ENCODE results near the gene KCNH5. TPM values are rescaled to one million over a fixed set of nuclear protein-coding genes. Genes with fewer than 3 reads are reported as not detected.

The KCNH5 gene
- total RNA-seq, 1 donor from 2014 or later, result 0.44 TPM

GRCh38 chr14:62684376-62684775 lies 360.9 kb downstream of the KCNH5 start:
- Mint-ChIP-seq H3K27me3 (ENCODE audit: low read depth) (no peaks in the 10 kb centered on the region), H3K9me3 (peaks cover 1% of the 10 kb centered on the region), H3K4me3 (no peak overlapping the region), H3K4me1 (no peaks in the 10 kb centered on the region), H3K36me3 (ENCODE audit: low read depth) (no peaks in the 10 kb centered on the region), H3K27ac (ENCODE audit: unreplicated experiment) (no peak overlapping the region)
- TF ChIP-seq, protein P1, sequence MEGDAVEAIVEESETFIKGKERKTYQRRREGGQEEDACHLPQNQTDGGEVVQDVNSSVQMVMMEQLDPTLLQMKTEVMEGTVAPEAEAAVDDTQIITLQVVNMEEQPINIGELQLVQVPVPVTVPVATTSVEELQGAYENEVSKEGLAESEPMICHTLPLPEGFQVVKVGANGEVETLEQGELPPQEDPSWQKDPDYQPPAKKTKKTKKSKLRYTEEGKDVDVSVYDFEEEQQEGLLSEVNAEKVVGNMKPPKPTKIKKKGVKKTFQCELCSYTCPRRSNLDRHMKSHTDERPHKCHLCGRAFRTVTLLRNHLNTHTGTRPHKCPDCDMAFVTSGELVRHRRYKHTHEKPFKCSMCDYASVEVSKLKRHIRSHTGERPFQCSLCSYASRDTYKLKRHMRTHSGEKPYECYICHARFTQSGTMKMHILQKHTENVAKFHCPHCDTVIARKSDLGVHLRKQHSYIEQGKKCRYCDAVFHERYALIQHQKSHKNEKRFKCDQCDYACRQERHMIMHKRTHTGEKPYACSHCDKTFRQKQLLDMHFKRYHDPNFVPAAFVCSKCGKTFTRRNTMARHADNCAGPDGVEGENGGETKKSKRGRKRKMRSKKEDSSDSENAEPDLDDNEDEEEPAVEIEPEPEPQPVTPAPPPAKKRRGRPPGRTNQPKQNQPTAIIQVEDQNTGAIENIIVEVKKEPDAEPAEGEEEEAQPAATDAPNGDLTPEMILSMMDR (conservative IDR thresholded peaks at IDR 0.05), result no peak
- no peak for DNase-seq (ENCODE audit: low read depth, low spot score)

DNA sequence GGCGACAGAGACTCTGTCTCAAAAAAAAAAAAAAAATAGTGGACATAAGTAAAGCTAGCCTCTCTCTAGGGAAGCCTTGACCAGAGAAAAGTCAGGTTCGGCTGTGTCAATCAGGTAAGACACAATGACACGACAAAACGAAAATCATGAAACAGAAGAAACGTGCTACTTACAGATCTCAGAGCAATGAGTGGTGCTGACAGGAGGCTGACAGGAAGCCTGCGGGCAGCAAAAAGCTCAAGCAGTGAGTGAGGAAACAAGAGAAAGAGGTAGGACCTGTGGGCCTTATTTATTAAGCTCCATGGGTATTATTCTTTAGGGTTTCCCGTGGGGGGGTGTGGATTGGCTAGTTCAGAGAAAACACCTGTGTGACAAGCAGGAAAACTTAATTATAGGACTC lies 363.1 kb downstream of the KCNH5 start:
- H3K4me1 Mint-ChIP-seq, result no peaks in the 10 kb centered on the region

DNA sequence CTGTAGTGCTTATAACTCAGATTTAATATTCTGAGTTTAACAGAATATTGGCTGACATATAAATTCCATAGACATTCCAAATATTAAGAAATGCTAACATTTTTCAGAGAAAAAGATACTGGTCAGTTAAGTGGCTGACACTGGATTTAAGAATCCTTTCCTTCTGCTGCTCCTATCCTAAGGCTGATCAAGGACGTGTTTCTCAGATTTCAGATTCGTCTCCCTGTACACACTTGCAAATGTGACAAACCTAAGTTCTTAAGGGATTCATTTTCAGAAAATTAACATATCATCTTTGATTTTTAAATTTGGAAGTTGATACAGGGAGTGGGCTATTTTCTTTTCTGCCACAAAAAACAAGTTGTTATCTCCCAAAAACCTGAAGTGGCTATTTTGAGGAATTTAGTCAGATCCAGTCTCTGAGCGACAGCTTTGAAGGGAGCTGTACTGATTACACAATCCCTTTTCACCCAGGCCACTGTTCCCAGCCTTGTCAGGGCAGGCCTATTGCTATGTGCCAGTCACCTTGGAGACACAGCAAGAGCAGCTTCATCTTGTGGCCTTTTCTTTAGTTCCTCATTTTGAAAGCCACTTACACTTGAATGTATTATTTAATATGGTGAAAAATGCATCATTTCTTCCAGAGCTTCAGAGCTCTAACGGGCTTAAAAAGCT lies 370.6 kb downstream of the KCNH5 start:
- Mint-ChIP-seq H3K27ac (ENCODE audit: unreplicated experiment) (no peak overlapping the region), H3K4me1 (peaks cover 13% of the 10 kb centered on the region), H3K36me3 (ENCODE audit: low read depth) (no peaks in the 10 kb centered on the region), H3K4me3 (no peak overlapping the region), H3K9me3 (no peaks in the 10 kb centered on the region), H3K27me3 (ENCODE audit: low read depth) (peaks cover 4% of the 10 kb centered on the region)
- DNase-seq (ENCODE audit: low read depth, low spot score), result no peak
- TF ChIP-seq, protein P1 (conservative IDR thresholded peaks at IDR 0.05), result no peak

More for the DNA sequence above, 363.1 kb downstream of the KCNH5 start:
- DNase-seq (ENCODE audit: low read depth, low spot score), result no peak
- H3K27ac Mint-ChIP-seq (ENCODE audit: unreplicated experiment), result no peak overlapping the region
- H3K9me3 Mint-ChIP-seq, result no peaks in the 10 kb centered on the region
- no peak overlapping the region for H3K4me3 Mint-ChIP-seq
- H3K27me3 Mint-ChIP-seq (ENCODE audit: low read depth), result no peaks in the 10 kb centered on the region
- H3K36me3 Mint-ChIP-seq (ENCODE audit: low read depth), result no peaks in the 10 kb centered on the region
- TF ChIP-seq, protein P1 (conservative IDR thresholded peaks at IDR 0.05), result no peak

- Mint-ChIP-seq H3K4me1 (peaks cover 13% of the 10 kb centered on the region), H3K27me3 (ENCODE audit: low read depth) (peaks cover 5% of the 10 kb centered on the region), H3K9me3 (no peaks in the 10 kb centered on the region), H3K36me3 (ENCODE audit: low read depth) (no peaks in the 10 kb centered on the region), H3K4me3 (no peak overlapping the region), H3K27ac (ENCODE audit: unreplicated experiment) (no peak overlapping the region)
- no peak for DNase-seq (ENCODE audit: low read depth, low spot score)
- TF ChIP-seq, protein P1 (conservative IDR thresholded peaks at IDR 0.05), result no peak
These were observed 372.1 kb downstream of the KCNH5 start for GRCh38 chr14:62673014-62673755.

- DNase-seq (ENCODE audit: low read depth, low spot score), result no peak
- TF ChIP-seq, protein P1 (conservative IDR thresholded peaks at IDR 0.05), result no peak
- Mint-ChIP-seq H3K9me3 (no peaks in the 10 kb centered on the region), H3K27me3 (ENCODE audit: low read depth) (peaks cover 3% of the 10 kb centered on the region), H3K4me1 (peaks cover 10% of the 10 kb centered on the region), H3K4me3 (no peak overlapping the region), H3K27ac (ENCODE audit: unreplicated experiment) (no peak overlapping the region), H3K36me3 (ENCODE audit: low read depth) (no peaks in the 10 kb centered on the region)
These were observed 374.7 kb downstream of the KCNH5 start for GRCh38 chr14:62670526-62670925.

Measured in neural crest cell (in vitro differentiated cells).